GM21737 (cell line): ENCODE results near the gene AIF1L.

ENCODE experiments used
- ATAC-seq: cut with Tn5 transposase; IDR thresholded peaks from one replicate; pipeline ENCODE4 v1.9.1; 2021; ENCODE audit warnings: mild to moderate bottlenecking, moderate library complexity; ENCODE audit not compliant: unreplicated experiment

AIF1L gene

DNA sequence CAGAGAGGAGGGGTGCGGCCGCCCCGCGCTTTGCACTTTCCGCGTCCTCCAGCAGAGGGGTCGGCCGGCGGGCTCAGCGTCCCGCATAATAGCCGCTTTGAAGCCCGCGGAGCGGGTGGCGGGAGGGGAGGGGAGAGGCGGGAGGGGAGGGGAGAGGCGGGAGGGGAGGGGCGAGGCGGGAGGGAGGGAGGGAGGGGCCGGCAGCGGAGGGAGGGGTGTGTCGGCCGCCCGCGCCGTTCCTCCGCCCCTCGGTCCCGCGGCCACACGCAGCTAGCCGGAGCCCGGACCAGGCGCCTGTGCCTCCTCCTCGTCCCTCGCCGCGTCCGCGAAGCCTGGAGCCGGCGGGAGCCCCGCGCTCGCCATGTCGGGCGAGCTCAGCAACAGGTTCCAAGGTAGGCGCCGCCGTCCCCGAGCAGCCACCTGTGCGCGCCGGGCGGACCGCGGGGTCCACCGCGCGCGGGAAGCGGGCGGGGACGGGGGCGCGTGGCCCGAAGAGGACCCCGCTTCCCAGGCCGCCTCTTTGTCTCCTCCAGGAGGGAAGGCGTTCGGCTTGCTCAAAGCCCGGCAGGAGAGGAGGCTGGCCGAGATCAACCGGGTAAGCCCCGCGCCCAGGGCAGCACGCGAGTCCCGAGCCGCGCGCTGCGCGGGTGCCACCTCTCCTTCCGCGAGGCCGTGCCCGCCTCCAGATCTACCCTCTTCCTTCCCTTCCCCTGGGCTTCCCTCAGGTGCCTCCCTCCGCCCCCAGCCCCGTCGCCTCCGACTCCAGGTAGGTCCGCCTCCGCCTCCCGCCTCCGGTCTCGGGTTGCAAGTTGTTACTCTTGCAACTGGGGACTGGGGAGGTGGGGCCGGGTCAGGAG lies at the start of gene AIF1L:
AIF1L (plus strand) TSS at position 263 of the 857 bp plus-strand sequence; CDS start at position 362, 99 bp downstream.
- ATAC-seq = no peak

DNA sequence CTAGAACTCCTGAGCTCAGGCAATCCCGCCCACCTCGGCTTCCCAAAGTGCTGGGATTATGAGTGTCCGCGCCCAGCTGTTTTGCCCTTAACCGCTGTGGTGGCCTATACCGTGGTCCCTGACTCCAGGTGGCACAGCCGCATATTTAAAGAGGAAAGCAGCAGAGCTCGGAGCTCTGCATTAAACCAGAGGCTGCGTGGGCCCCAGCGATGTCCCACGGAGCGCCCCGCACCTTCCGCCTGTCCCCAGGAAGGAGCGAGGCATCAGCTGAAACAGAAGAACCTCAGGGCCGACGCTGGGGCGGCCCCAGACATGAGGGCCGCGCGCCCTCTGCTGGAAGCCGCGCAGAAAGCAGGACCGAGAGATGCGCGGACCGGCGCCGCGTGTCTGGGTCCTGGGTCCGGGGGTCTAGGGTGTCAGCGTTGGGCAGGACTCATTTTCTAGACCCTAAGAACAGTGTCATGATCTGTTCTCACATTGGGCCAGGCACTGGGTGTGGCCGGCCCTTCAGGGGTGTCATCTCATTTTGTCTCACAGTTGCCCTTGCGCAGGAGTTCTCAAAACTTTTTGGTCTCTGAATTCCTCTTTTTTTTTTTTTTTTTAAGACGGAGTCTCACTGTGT lies 49.6 kb upstream of the AIF1L start:
- no peak for ATAC-seq

DNA sequence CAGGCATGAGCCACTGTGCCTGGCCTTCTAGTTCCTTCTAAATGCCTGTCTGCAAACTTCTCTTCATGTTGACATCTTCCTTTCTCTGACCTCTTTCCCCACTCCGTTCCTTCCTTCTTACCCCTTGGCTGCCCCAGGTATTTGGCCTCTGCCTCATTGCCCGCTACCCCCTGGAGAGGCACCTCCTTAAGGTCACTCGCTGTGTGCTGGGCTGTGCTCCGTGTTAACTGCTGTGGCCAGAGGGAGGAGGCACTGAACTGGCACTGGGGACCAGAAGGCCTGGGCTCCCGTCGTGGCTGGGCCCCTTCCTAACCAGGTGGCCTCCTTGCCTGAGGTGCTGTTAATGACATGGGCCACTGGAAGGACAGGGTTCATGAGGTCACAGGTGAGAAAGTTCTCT lies 48.0 kb upstream of the AIF1L start:
- no peak for ATAC-seq

DNA sequence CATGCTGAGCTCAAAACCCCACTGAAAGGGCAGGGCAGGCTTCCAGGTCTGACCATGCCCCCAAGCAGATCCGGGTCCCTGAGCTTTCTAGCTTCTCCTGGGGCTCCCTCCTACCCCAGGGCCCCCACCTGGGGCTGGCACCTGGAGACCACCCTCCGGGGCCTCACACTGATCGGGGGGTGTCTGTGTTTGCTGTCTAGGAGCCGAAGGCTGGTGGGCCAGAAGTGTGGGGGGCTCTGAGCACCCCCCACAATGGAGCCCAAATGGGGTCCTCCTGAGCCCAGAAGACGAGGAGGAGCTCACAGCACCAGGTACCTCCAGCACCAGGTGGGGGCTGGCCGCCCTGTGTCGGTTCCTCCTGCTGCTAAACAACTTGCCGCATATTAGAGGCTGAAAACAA lies 47.5 kb upstream of the AIF1L start:
- ATAC-seq = no peak

DNA sequence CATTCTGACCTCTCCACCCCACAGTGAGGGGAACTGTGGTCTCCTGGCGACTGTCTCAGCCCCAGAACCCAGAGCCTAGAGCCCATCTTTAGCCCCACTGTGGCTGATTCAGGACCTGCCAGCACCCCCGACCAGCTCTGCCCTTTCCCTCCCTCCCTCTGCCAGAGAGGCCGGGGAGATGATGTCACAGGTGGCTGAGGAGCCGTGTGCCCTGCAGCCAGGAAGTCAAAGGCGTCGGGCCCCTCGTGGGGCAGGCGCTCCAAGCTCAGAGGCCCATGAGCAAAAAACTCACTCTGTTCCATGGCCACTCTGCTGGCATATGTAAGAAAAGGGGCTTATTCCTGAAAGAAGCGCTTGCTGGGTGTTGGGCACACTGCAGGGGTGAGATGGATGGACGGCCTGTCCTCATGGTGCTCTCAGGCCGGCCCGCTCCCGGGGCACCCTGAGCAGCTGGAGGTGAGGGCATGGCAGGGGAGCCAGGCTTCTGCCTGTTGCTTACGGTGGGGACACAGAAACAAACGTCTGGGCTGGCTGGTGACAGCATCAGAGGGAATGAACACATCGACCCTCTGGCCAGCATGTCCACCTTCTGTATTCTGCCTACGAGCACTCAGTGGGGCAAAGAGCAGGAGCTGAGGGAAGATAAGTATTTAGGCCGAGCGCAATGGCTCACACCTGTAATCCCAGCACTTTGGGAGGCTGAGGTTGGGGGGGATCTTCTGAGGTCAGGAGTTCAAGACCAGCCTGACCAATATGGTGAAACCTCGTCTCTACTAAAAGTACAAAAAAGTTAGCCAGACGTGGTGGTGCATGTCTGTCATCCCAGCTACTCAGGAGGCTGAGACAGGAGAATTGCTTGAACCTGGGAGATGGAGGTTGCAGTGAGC lies 46.3 kb upstream of the AIF1L start:
- no peak for ATAC-seq

DNA sequence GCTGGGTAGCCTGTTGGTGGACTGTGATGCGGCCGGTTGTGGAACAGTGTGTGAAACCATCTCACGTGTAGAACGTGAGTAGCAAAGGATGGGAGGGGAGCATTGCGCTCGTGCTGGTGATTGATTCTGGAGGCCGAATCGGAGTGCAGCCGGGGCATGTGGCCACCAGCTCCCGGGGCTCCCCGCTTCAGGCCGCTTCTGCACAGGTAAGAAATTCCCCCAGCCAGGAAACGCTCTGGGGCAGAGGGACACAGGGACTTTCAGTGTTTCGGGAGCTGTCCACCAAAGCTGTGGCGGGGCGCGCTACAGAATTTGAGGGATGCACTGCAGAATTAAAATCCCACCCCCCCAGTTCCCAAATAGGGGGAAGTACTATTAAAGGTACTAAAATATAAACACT lies 45.5 kb upstream of the AIF1L start:
- no peak for ATAC-seq

DNA sequence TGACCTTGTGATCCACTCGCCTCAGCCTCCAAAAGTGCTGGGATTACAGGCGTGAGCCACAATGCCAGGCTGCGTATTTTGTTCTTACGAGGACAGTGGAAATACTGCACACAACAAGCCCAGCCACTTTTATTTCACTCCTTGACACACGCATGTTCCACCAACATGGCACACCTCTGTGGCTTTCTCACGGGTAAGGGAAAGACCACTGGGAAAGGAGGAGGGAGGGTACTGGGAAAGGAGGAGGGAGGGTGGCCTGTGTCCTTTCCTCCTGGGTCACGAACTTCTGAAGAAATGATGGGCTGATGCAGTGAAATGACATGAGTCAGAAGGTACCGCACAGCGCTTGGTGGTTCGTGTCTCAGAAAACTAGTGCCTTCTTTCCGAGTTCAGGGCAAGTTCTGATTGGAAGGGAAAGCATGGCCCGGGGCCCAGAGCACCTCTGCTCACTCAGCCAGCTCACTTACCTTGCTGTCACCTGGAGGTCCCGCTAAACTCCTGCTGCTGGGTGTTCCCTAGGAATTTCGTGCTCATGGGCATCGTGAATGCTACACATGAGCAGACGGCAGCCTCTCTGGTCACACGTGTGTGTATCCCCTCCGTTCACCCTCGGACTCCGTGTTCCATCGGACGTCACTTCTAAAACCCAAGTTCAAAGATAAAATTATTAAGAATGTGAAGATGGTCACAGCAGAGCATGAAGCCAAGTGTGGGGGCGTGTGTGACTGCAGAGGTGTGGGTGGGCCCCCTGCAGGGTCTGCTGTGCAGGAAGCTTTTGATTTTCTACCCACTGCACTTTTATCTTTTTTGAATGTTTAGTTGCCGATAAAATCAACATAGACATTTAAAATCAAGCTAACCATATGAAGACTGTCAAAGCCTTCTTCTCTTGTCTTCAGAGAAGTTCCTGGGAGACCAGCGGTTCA lies 44.5 kb upstream of the AIF1L start:
- no peak for ATAC-seq

DNA sequence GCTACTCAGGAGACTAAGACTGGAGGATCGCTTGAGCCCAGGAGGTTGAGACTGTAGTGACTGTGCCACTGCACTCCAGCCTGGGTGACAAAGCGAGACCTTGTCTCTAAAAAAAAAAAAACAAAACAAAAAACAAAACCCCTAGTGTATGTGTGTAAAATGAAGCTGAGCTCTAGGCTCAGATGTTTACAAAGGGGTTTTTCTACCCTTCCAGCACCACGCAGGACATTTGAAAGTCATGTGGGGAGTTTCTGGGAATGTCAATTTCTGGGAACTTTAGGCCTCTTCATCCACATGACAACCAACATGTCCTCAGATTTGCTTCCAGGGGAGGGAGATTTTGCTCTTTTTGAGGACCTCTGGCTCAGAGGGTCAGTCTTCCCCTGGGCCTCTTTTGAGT lies 42.4 kb upstream of the AIF1L start:
- no peak for ATAC-seq

DNA sequence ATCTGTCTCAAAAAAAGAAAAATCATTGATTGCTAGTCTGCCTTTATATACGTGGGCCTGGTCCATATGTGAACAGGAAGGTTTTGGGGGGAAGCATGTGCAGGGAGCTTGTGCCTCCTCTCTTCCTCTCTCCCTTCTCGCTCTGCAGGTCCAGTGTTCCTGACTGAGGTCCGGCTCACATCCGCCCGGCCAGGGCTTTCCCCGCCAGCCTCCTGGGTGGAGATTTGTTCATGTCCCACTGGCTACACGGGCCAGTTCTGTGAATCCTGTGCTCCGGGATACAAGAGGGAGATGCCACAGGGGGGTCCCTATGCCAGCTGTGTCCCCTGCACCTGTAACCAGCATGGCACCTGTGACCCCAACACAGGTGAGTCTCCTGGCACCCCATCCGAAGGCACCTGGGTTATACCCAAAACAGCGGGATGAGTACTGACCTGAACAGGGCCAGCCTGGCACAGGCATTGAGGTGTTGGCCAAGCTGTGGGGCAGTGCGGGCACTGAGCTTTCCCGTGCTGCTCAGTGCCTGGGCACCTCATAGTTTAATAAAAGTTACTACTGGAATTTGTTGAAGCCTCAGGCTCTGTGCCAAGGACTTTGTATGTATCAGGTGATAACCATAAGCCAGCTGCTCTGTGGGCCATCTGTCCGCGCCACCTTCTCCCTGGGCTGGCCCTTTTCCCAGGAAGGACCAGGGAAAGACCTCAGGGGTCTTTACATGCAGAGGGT lies 39.4 kb upstream of the AIF1L start:
- no peak for ATAC-seq

DNA sequence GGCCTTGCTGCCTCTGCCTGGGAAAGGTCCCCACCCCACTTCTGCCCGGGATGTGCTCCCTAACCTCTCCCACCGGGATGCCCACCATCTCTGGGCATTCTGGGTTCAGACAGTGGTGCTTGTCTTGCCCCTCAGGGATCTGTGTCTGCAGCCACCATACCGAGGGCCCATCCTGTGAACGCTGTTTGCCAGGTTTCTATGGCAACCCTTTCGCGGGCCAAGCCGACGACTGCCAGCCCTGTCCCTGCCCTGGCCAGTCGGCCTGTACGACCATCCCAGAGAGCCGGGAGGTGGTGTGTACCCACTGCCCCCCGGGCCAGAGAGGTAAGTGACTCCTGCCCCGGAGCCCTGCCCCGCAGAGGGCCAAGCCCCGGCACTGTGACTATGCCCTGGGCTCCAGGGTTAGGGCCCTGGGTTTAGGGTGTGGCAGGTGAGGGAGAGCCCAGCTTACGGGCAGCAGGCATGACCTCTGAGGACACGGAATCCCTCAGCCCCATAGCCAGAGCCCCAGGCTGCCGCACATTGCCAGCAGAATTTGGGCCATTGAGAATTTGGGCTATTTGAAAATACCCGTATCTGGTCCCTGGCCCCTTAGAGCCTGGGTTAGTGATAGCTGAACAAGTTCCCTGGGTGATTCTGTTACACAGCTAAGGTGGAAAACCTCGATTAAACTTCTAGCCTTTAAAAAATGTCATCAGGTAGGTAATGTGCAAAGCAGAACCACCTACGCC lies 35.3 kb upstream of the AIF1L start:
- no peak for ATAC-seq

DNA sequence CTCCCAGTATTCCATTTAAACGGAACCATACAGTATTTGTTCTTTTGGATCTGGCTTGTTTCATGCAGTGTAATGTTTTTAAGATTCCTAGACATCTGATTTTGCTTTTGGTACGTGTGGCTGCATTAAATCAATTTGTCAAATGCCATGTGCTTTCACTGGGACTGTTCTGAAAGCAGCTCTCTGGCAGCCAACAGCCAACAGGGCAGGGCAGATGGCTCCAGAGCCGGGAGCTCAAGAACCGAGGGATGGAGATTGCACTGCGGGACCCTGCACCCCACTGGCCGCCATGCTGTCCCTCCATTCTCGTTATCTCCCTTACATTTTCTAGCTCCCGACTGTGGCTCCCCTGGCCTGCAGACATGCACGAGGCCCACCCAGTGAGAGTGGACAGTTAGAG lies 33.4 kb upstream of the AIF1L start:
- no peak for ATAC-seq

DNA sequence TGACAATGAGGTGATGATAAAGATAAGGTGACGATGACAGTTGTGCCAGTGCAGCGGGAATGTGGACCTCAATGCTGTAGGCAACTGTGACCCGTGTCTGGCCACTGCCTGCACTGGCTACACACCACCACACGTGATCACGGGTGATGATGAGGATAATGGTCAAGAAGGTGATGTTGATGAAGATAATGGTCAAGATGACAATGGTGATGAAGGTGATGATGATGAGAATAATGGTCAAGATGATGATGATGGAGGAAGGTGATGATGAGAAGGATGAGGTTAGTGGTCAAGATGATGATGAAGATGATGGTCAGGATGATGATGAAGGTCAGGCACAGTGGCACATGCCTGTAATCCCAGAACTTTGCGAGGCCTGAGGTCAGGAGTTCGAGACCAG lies 30.7 kb upstream of the AIF1L start:
- no peak for ATAC-seq

DNA sequence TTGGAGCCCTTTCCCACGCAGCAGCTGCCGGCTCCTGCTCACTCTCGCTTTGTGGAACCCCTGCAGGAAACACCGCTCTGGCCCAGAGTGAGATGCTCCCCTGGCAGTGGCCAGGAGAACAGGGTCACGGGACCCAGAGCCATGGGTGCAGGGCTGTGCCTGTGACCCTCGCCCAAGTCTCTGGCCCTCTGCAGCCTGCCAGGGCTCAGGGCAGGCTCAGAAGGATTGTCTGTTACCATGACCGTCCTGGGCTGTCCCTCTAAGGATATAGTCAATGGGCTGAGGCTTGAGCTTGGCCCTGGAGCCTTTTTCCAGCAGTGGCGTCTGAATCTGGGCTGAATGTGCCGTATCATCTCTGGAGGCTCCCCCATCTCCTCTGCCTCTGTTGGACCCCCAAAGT lies 28.7 kb upstream of the AIF1L start:
- ATAC-seq = no peak

DNA sequence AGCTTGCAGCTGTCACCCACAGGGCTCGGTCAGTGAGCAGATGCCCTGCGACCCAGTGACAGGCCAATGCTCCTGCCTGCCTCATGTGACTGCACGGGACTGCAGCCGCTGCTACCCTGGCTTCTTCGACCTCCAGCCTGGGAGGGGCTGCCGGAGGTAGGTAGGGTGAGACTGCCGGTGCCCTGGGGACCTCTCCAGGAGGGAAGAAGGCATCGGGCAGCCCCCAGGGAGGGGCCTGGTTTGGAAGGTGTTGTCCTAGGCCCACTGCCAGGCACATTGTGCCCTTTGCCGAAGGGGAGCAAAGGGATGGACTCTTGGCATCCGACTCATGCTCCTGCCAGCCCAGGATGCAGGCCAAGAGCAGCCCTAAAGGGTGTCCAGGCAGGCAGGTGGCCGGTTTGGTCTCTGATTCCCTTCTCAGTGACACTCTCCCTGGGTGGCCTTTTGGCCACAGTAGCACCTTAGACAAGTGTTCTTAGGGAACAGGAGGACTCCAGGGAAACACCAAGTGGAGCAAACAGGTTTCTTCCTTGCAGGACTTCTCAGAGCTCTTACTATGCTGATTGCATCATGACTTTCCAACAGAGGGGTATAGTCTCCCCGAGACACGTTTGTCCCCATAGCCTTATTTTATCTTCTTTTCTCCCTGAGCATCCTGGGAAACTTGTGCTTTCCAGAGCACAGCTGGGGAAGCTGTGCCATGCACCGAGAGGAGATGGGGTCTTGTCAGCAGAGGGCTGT lies 28.1 kb upstream of the AIF1L start:
- no peak for ATAC-seq

DNA sequence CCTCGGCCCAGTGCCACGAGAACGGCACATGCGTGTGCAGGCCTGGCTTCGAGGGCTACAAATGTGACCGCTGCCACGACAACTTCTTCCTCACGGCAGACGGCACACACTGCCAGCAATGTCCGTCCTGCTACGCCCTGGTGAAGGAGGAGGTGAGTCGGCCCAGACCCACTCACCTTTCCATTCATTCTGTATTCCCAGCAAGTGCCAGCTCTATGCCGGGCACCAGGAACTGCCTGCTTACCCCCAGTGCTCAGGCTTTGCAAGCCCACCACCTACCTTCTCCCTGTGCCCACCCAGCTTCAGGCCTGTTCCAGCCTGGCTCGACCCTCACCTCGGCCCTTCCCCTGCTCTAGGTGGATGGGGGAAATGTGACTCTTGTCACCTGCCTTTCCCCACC lies 26.6 kb upstream of the AIF1L start:
- ATAC-seq = no peak

DNA sequence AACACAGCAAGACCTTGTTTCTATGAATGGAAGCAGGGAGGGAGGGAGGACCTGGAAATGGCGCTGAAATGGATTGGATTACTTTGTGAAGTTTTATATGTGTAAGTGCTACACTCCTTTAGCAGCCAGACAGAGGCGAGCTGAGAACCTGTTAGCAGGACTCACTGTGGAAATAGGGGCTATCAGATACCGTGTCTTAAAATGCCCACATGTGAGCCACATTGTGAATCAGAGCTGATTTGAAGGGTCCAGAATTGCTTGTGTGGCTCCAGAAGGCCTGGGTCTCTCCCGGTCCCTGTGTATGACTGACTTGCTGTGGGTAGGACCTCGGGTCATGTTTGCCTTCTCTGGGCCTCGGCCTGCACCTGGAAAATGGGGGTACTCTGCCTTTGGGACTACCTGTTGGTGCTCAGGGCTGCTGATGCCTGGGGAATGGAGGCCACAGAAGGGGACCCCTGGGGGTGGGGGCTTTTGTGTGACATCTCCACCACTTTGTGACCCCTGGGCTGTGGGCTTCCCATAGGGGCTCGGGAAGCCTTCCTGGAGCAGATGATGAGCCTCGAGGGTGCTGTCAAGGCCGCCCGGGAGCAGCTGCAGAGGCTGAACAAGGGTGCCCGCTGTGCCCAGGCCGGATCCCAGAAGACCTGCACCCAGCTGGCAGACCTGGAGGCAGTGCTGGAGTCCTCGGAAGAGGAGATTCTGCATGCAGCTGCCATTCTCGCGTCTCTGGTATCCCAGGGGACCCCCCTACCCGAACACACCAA lies 24.0 kb upstream of the AIF1L start:
- ATAC-seq = no peak

DNA sequence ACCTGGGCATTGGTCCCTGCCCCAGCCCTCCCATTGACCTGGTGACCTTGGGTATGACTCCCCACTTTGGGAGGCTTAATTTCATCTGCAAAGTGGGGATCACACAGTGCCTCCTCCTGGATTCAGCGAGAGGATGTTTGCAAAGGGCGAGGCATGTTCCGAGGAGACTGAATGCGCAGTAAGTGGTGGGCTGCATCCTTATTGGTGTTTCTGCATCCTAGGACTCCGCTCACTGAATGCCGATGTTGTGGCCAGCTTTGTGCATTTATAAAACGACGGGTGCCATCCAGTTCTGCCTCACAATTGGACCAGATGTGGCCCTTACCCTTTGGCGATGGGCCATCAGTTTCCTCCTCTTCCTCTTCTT lies 23.5 kb upstream of the AIF1L start:
- no peak for ATAC-seq
